Upper lobe of left lung (tissue), 4 donors: ENCODE results near the gene PLEKHM1.

ENCODE experiments used
- POLR2AphosphoS5 ChIP-seq, 2 donors: sonication (generic); formaldehyde crosslinking; IDR thresholded peaks; one replicate each; pipeline ENCODE4 v1.5.1; 2017; ENCODE audit warnings: antibody characterized with exemption in 2 of 2
- TF ChIP-seq, protein P1 (sequence below), 6 experiments: fragments of 450-650 bp in 4 of 6; fragments of 200-600 bp in 2 of 6; sonication (generic) in 2 of 6; IDR thresholded peaks; one replicate each; pipeline ENCODE4 v1.5.1; 2016 to 2019; ENCODE audit warnings: antibody characterized with exemption in 6 of 6

DNA sequence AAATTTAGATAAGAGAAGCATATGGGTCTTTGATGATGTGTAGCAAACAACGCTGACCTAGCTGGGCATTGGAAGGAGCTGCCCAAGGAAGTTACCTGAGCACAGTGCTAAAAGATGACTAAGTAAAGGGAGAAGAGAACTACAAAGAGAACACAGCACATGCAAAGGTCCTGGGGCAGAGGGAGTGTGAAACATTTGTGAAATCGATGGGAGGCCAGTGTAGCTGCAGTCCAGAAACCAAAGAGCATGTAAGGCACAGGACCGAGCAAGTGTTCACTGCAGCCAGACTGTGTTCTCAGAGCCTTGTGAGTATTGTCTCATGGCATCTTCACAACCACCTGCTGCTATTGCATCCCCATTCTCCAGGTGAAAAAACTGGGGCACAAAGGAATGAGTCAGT lies 102.8 kb downstream of the PLEKHM1 start:
- TF ChIP-seq, protein P1, sequence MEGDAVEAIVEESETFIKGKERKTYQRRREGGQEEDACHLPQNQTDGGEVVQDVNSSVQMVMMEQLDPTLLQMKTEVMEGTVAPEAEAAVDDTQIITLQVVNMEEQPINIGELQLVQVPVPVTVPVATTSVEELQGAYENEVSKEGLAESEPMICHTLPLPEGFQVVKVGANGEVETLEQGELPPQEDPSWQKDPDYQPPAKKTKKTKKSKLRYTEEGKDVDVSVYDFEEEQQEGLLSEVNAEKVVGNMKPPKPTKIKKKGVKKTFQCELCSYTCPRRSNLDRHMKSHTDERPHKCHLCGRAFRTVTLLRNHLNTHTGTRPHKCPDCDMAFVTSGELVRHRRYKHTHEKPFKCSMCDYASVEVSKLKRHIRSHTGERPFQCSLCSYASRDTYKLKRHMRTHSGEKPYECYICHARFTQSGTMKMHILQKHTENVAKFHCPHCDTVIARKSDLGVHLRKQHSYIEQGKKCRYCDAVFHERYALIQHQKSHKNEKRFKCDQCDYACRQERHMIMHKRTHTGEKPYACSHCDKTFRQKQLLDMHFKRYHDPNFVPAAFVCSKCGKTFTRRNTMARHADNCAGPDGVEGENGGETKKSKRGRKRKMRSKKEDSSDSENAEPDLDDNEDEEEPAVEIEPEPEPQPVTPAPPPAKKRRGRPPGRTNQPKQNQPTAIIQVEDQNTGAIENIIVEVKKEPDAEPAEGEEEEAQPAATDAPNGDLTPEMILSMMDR (IDR thresholded peaks at IDR 0.05) = no peak
- no peak for TF ChIP-seq POLR2AphosphoS5 (IDR thresholded peaks at IDR 0.05)
